ENCODE data around the gene NOC4L.

The NOC4L gene

GRCh38 chr12:132137483-132138125, 6.7 kb upstream of the NOC4L start:
- DNase-seq (ENCODE audit: low read depth) = no peak
- TF ChIP-seq, protein P1, sequence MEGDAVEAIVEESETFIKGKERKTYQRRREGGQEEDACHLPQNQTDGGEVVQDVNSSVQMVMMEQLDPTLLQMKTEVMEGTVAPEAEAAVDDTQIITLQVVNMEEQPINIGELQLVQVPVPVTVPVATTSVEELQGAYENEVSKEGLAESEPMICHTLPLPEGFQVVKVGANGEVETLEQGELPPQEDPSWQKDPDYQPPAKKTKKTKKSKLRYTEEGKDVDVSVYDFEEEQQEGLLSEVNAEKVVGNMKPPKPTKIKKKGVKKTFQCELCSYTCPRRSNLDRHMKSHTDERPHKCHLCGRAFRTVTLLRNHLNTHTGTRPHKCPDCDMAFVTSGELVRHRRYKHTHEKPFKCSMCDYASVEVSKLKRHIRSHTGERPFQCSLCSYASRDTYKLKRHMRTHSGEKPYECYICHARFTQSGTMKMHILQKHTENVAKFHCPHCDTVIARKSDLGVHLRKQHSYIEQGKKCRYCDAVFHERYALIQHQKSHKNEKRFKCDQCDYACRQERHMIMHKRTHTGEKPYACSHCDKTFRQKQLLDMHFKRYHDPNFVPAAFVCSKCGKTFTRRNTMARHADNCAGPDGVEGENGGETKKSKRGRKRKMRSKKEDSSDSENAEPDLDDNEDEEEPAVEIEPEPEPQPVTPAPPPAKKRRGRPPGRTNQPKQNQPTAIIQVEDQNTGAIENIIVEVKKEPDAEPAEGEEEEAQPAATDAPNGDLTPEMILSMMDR (IDR thresholded peaks at IDR 0.05; ENCODE audit: low read depth, low read length, missing control alignments) = no peak
- no peak overlapping the region for H3K4me3 ChIP-seq (ENCODE audit: low read depth, low read length)
- in situ Hi-C loops (cut with HindIII; ENCODE audit: low sequenced_read_pairs) = no loop called here

DNA sequence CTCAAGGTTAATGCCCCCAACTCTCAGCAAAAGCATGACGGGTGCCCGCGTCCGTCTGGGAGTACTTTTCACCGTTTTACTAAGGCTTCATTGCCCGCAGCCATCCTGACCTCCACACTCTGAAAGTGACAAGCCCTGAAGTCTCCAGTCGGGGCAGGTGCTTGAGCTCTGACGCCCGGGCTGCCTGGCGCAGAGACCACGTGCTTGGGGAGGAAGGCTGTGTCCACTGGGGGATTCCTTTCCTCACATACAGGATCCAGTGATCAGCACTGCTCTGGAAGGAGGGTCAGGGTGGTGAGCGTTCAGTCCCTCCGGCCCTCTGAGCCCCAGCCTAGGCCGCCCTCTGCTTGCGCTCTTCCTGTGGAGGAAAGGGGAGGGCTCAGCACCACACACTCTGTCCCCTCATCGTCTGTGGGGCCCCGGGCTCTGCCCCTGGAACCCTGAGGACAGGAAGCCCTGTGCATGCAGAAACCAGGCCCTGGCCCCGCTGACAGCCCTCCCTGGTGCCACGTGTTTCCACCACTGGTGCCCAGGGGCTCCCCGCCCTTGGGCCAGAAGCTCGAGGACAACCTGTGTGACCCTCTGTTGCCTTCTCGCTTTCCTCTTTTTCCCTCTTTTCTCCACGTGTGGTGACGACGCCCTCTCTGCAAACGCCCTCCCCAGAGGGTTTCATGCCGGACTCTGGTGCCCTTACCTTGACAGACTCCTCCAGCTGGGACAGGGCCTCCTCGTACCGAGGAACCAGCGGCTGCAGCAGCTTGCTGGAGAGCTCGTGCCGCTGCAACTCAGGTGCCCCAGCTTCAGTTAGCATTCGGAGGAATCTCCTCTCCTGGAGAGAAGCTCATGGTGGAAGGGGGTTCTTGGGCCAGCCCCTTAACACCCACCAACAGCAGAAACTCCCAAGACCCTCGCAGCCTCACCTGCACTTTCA, 5.1 kb upstream of the NOC4L start:
- DNase-seq (ENCODE audit: low read depth) = no peak
- no peak overlapping the region for H3K4me3 ChIP-seq (ENCODE audit: low read depth, low read length)
- in situ Hi-C loops (cut with HindIII; ENCODE audit: low sequenced_read_pairs) = no loop called here
- TF ChIP-seq, protein P1 (IDR thresholded peaks at IDR 0.05; ENCODE audit: low read depth, low read length, missing control alignments) = no peak

DNA sequence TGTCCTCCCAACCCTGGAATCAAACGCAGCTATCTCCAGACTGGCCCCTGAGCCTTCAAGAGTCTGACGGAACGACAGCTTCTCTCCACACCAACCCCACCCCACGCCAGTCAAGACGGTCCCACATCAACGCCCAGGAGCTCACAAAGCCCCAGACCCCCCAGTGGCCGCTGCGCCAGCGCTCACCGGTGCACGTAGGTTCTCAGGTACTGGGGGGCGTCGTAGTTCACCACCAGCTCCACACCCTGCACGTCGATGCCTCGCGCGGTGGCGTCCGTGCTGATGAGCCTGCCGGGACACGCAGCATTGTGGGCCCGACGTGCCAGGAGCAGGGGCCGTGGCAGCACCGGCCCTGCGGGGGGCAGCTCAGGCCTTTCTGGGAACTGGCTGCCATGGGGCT, 4.3 kb upstream of the NOC4L start:
- in situ Hi-C loops (cut with HindIII; ENCODE audit: low sequenced_read_pairs) = no loop called here
- TF ChIP-seq, protein P1 (IDR thresholded peaks at IDR 0.05; ENCODE audit: low read depth, low read length, missing control alignments) = no peak

GRCh38 chr12:132140501-132140900, 3.8 kb upstream of the NOC4L start:
- no peak overlapping the region for H3K4me3 ChIP-seq (ENCODE audit: low read depth, low read length)
- TF ChIP-seq, protein P1 (IDR thresholded peaks at IDR 0.05; ENCODE audit: low read depth, low read length, missing control alignments) = no peak
- in situ Hi-C loops (cut with HindIII; ENCODE audit: low sequenced_read_pairs) = no loop called here
- no peak for DNase-seq (ENCODE audit: low read depth)

More for the DNA sequence above, 4.3 kb upstream of the NOC4L start:
- DNase-seq (ENCODE audit: low read depth) = no peak
- H3K4me3 ChIP-seq (ENCODE audit: low read depth, low read length) = no peak overlapping the region

DNA sequence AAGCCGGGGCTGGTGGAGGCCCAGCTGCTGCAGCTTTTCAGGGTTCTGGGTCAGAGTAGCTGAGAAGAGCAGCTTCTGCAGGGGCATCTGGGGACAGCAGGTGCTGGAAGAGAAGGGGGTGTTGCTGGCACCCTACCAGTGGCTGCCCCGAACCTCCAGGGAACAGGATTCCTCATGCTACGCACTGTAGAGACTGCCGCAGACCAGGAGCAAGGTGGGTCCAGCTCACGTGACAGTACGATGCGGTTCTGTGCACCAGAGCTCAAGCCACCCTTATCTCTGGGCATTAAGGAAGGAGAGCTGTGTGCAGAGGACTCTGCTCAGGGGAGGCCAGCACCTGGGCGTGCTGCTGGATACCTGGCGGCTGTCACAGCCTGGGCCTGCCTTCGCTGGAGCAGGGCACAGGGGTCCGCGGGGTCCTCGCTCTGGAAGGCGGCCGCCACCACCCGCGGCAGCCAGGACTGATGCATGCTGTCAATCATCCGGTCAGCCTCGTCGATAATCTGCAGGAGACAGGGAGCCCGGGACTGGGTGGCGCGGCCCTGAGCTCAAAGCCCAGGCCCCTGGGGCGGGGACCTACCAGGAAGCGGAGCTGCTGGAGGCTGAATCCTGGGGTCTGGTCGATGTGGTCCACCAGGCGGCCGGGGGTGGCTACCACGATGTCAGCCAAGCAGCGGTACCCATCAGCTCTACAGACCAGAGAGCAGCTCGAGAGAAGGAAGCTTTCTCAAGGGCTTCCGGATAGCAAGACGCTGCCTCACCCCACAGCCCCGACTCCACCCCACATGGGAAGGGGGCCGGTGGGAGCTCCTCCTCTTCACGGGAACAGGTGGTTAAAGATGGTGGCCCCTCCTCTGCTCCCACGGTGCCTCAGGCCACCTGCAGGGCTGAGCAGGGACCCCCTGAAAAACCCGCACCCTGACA, 3.1 kb upstream of the NOC4L start:
- DNase-seq (ENCODE audit: low read depth) = no peak
- H3K4me3 ChIP-seq (ENCODE audit: low read depth, low read length) = no peak overlapping the region
- in situ Hi-C loops (cut with HindIII; ENCODE audit: low sequenced_read_pairs) = no loop called here
- TF ChIP-seq, protein P1 (IDR thresholded peaks at IDR 0.05; ENCODE audit: low read depth, low read length, missing control alignments) = no peak

Measured in astrocyte of the cerebellum (primary cell).